Brain microvascular endothelial cell (primary cell): Measurements from ENCODE around the gene FNBP1L.
"Not testable (repeated sequence)": the region's sequence is repeated elsewhere in the genome, so short reads cannot be mapped to it uniquely, and the experiment has no call there.

ENCODE experiments used
- DNase-seq: peaks from one replicate; pipeline ENCODE4 v3.0.0-alpha.2; 2020
- H3K27ac ChIP-seq: fragments of 250-450 bp; sonication (Bioruptor Pico); 2 replicates; pipeline ENCODE4 v1.5.1; 2020; ENCODE audit warnings: mild to moderate bottlenecking, moderate library complexity
- H3K27me3 ChIP-seq: fragments of 250-450 bp; sonication (Bioruptor Pico); replicated peaks from 2 replicates; pipeline ENCODE4 v1.5.1; 2020; ENCODE audit warnings: mild to moderate bottlenecking
- H3K36me3 ChIP-seq: fragments of 250-450 bp; sonication (Bioruptor Pico); replicated peaks from 2 replicates; pipeline ENCODE4 v1.5.1; 2020; ENCODE audit warnings: mild to moderate bottlenecking
- H3K4me3 ChIP-seq: 2 replicates; pipeline ENCODE4 v1.5.1; 2011; ENCODE audit warnings: low read depth, mild to moderate bottlenecking, control low read depth, low read length, moderate library complexity
- CTCF ChIP-seq: IDR thresholded peaks from 2 replicates; pipeline ENCODE4 v1.5.1; 2011; ENCODE audit warnings: low read depth, mild to moderate bottlenecking, moderate library complexity, low read length, control low read depth, inconsistent platforms; ENCODE audit errors: missing control alignments
- in situ Hi-C: cut with HindIII; loops from 2 replicates; pipeline ENCODE4 v1.10.0; 2017; ENCODE audit warnings: low sequenced_read_pairs, low pct_ligation_motif_present

The FNBP1L gene

GRCh38 chr1:93459126-93459525 is 11.2 kb downstream of the FNBP1L start:
- no peak for TF ChIP-seq CTCF
- DNase-seq, result no peak
- H3K36me3 ChIP-seq, result no peaks in the 10 kb centered on the region
- H3K27me3 ChIP-seq, result no peaks in the 10 kb centered on the region
- no peak overlapping the region for H3K4me3 ChIP-seq
- H3K27ac ChIP-seq, result no peak overlapping the region
- in situ Hi-C loops, result no loop called here

GRCh38 chr1:93461236-93461635 is 13.3 kb downstream of the FNBP1L start:
- DNase-seq, result no peak
- H3K36me3 ChIP-seq, result no peaks in the 10 kb centered on the region
- in situ Hi-C loops, result no loop called here
- no peak for TF ChIP-seq CTCF
- H3K27ac ChIP-seq, result no peak overlapping the region
- no peak overlapping the region for H3K4me3 ChIP-seq
- no peaks in the 10 kb centered on the region for H3K27me3 ChIP-seq

- Histone ChIP-seq H3K27me3 (no peaks in the 10 kb centered on the region), H3K36me3 (no peaks in the 10 kb centered on the region), H3K4me3 (no peak overlapping the region), H3K27ac (no peak overlapping the region)
- TF ChIP-seq CTCF, result no peak
- no peak for DNase-seq
- in situ Hi-C loops, result no loop called here
These were observed 16.0 kb downstream of the FNBP1L start for GRCh38 chr1:93463960-93464359.

- H3K27me3 ChIP-seq, in situ Hi-C loops, H3K27ac ChIP-seq, H3K4me3 ChIP-seq, H3K36me3 ChIP-seq, DNase-seq: not testable (repeated sequence)
These were observed 17.6 kb downstream of the FNBP1L start for GRCh38 chr1:93465371-93466082.

- Histone ChIP-seq H3K27me3 (no peaks in the 10 kb centered on the region), H3K36me3 (no peaks in the 10 kb centered on the region), H3K27ac (no peak overlapping the region), H3K4me3 (no peak overlapping the region)
- in situ Hi-C loops, result no loop called here
- no peak for TF ChIP-seq CTCF
- no peak for DNase-seq
These were observed 19.7 kb downstream of the FNBP1L start for GRCh38 chr1:93467606-93468005.

GRCh38 chr1:93468662-93469061 is 20.7 kb downstream of the FNBP1L start:
- no peak overlapping the region for H3K4me3 ChIP-seq
- no peaks in the 10 kb centered on the region for H3K36me3 ChIP-seq
- H3K27me3 ChIP-seq, result no peaks in the 10 kb centered on the region
- TF ChIP-seq CTCF, result no peak
- H3K27ac ChIP-seq, result no peak overlapping the region
- no peak for DNase-seq
- in situ Hi-C loops, result no loop called here

- in situ Hi-C loops, H3K27ac ChIP-seq, H3K4me3 ChIP-seq, H3K36me3 ChIP-seq, H3K27me3 ChIP-seq, DNase-seq: not testable (repeated sequence)
These were observed 21.3 kb downstream of the FNBP1L start for GRCh38 chr1:93469223-93469622.
